ENCODE data around the gene ACCS.

Gene ACCS

DNA sequence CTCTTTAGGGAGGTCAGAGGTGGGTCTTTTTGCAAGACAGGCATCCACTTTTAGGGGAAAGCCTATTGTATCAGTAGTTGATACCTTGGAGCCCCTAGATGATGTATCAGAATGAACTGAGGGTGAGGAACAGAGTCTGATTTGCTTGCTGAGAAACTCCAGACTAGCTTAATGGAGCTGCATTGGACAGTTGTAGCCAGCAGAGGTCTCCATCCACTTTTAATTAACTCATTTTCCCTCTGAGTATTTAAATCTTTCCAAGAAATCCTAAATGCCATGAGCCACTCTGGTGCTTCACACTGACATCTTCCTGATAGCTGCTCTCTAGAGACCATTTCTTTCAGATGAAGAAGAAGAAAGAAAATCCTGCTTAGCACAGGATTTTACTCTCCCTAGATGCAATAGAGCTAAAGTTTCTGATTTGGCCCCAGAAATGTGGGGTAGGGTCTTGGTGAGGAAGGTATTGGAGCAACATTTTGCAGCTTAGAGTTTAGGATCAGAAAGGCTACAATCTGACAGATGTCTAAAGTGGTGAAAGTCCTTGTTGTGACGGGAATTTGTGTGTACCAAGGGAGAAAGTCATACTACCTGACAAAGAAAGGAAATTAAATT lies 67.4 kb downstream of the ACCS start:
- DNase-seq (ENCODE audit: low read depth in 3 of 3): no peak

Measured in stimulated activated CD4-positive, alpha-beta T cell treated with anti-CD3 and anti-CD28 coated beads, TNF-alpha, amount 100 ng/mL, for 4 hours (primary cell).